ENCODE results near the gene ITGA1.

ITGA1 gene

GRCh38 chr5:52770287-52770939 lies 17.3 kb upstream of the ITGA1 start:
- Histone ChIP-seq H2AFZ (ENCODE audit: low read length) (no peak overlapping the region), H4K20me1 (ENCODE audit: insufficient read depth, low read length) (no peaks in the 10 kb centered on the region), H3K4me1 (ENCODE audit: low read length) (peaks cover 6% of the 10 kb centered on the region), H3K9ac (ENCODE audit: low read length) (no peak overlapping the region), H3K27me3 (replicated peaks; ENCODE audit: insufficient read depth, low read length) (no peaks in the 10 kb centered on the region), H3K9me2 (replicated peaks; ENCODE audit: insufficient read depth, low read length) (no peaks in the 10 kb centered on the region), H3K79me2 (ENCODE audit: low read length) (no peaks in the 10 kb centered on the region), H3K36me3 (replicated peaks; ENCODE audit: insufficient read depth, low read length) (no peaks in the 10 kb centered on the region), H3K9me3 (replicated peaks; ENCODE audit: insufficient read depth, low read length) (no peaks in the 10 kb centered on the region), H3K4me3 (ENCODE audit: low read length) (no peak overlapping the region), H3K27ac (ENCODE audit: low read length) (no peak overlapping the region), H3K4me2 (ENCODE audit: low read depth, low read length) (no peak overlapping the region), H3F3A (ENCODE audit: insufficient read depth, low read length) (peaks cover 5% of the 10 kb centered on the region; the same call in 1 of the 2 replicates)
- no peak for DNase-seq
- no peak for TF ChIP-seq CTCF (IDR thresholded peaks at IDR 0.05; ENCODE audit: low read length)

GRCh38 chr5:52771343-52772039 lies 16.2 kb upstream of the ITGA1 start:
- Histone ChIP-seq H3K4me1 (ENCODE audit: low read length) (peaks cover 6% of the 10 kb centered on the region), H3K4me3 (ENCODE audit: low read length) (no peak overlapping the region), H3K9me3 (replicated peaks; ENCODE audit: insufficient read depth, low read length) (no peaks in the 10 kb centered on the region), H3K9ac (ENCODE audit: low read length) (no peak overlapping the region), H3K36me3 (replicated peaks; ENCODE audit: insufficient read depth, low read length) (no peaks in the 10 kb centered on the region), H2AFZ (ENCODE audit: low read length) (no peak overlapping the region), H3K9me2 (replicated peaks; ENCODE audit: insufficient read depth, low read length) (no peaks in the 10 kb centered on the region), H3K27me3 (replicated peaks; ENCODE audit: insufficient read depth, low read length) (no peaks in the 10 kb centered on the region), H3K27ac (ENCODE audit: low read length) (no peak overlapping the region), H3K79me2 (ENCODE audit: low read length) (no peaks in the 10 kb centered on the region), H3F3A (ENCODE audit: insufficient read depth, low read length) (peaks cover 5% of the 10 kb centered on the region; the same call in 1 of the 2 replicates), H4K20me1 (ENCODE audit: insufficient read depth, low read length) (no peaks in the 10 kb centered on the region), H3K4me2 (ENCODE audit: low read depth, low read length) (peak overlapping the region; percentile 11; the same call in 1 of the 2 replicates)
- TF ChIP-seq EZH2phosphoT487 (IDR thresholded peaks at IDR 0.05; ENCODE audit: low read length) (no peak), EZH2 (optimal IDR thresholded peaks at IDR 0.05; ENCODE audit: low read depth, low read length) (no peak), CTCF (IDR thresholded peaks at IDR 0.05; ENCODE audit: low read length) (no peak)
- DNase-seq: peak; percentile 63

- Histone ChIP-seq H4K20me1 (ENCODE audit: insufficient read depth, low read length) (no peaks in the 10 kb centered on the region), H3K9me2 (replicated peaks; ENCODE audit: insufficient read depth, low read length) (no peaks in the 10 kb centered on the region), H3K9me3 (replicated peaks; ENCODE audit: insufficient read depth, low read length) (no peaks in the 10 kb centered on the region), H3K4me3 (ENCODE audit: low read length) (no peak overlapping the region), H3K27ac (ENCODE audit: low read length) (no peak overlapping the region), H3F3A (ENCODE audit: insufficient read depth, low read length) (peaks cover 5% of the 10 kb centered on the region; the same call in 1 of the 2 replicates), H3K4me1 (ENCODE audit: low read length) (peaks cover 6% of the 10 kb centered on the region), H3K4me2 (ENCODE audit: low read depth, low read length) (no peak overlapping the region), H3K79me2 (ENCODE audit: low read length) (no peaks in the 10 kb centered on the region), H3K36me3 (replicated peaks; ENCODE audit: insufficient read depth, low read length) (no peaks in the 10 kb centered on the region), H3K27me3 (replicated peaks; ENCODE audit: insufficient read depth, low read length) (no peaks in the 10 kb centered on the region), H2AFZ (ENCODE audit: low read length) (no peak overlapping the region), H3K9ac (ENCODE audit: low read length) (no peak overlapping the region)
- no peak for DNase-seq
- TF ChIP-seq EZH2 (optimal IDR thresholded peaks at IDR 0.05; ENCODE audit: low read depth, low read length) (no peak), CTCF (IDR thresholded peaks at IDR 0.05; ENCODE audit: low read length) (no peak), EZH2phosphoT487 (IDR thresholded peaks at IDR 0.05; ENCODE audit: low read length) (no peak)
These were observed 15.0 kb upstream of the ITGA1 start for GRCh38 chr5:52772668-52773067.
